Stomach (tissue), 9 donors: ENCODE measurements around the gene USP34. TPM values are rescaled to one million over a fixed set of nuclear protein-coding genes. Genes with fewer than 3 reads are reported as not detected.
"Not testable (repeated sequence)": the region's sequence is repeated elsewhere in the genome, so short reads cannot be mapped to it uniquely, and the experiment has no call there.

Source experiments
- DNase-seq, 2 donors: peaks; one replicate each; pipeline versions ENCODE4 v3.0.0 to v3.0.0-alpha.2; 2013 to 2019
- H3K27ac ChIP-seq, 5 donors: fragments of 200-600 bp in 4 of 5; sonication (generic) in 4 of 5; one replicate each; pipeline ENCODE4 v1.5.1; 2013 to 2019; ENCODE audit warnings: mild to moderate bottlenecking in 1 of 5, moderate library complexity in 1 of 5
- H3K27me3 ChIP-seq, 3 donors: fragments of 200-600 bp; sonication (generic); one replicate each; pipeline ENCODE4 v1.5.1; 2017 to 2019; ENCODE audit warnings: mixed run types in 1 of 3
- H3K36me3 ChIP-seq, 4 donors: fragments of 200-600 bp; sonication (generic); 1 replicate in 3 of 4; 2 replicates in 1 of 4; pipeline ENCODE4 v1.5.1; 2016 to 2019
- H3K4me1 ChIP-seq, 4 donors: fragments of 200-600 bp; sonication (generic); one replicate each; pipeline ENCODE4 v1.5.1; 2016 to 2019
- H3K4me3 ChIP-seq, 4 donors: fragments of 200-600 bp; sonication (generic) in 3 of 4; one replicate each; pipeline ENCODE4 v1.5.1; 2016 to 2019; ENCODE audit warnings: mild to moderate bottlenecking in 1 of 4
- H3K9me3 ChIP-seq, 4 donors: fragments of 200-600 bp; sonication (generic); one replicate each; pipeline ENCODE4 v1.5.1; 2016 to 2019
- EP300 ChIP-seq: sonication (generic); formaldehyde crosslinking; IDR thresholded peaks from one replicate; pipeline ENCODE4 v1.6.1; 2017; ENCODE audit warnings: antibody characterized with exemption
- POLR2A ChIP-seq, 4 donors: fragments of 450-650 bp; IDR thresholded peaks; one replicate each; pipeline ENCODE4 v1.6.1; 2016; ENCODE audit warnings: antibody characterized with exemption in 4 of 4, control low read depth in 2 of 4, mild to moderate bottlenecking in 1 of 4, moderate library complexity in 1 of 4
- POLR2AphosphoS5 ChIP-seq, 3 donors: sonication (generic); formaldehyde crosslinking; IDR thresholded peaks; one replicate each; pipeline ENCODE4 v1.6.1; 2016; ENCODE audit warnings: antibody characterized with exemption in 3 of 3
- WGBS, 5 donors: extraction: QIAGEN DNeasy Blood & Tissue Kit in 3 of 5; methylation state at CpG; one replicate each; pipeline versions ENCODE4 v1.1.5 to v1.1.7; 2013 to 2018; 5-methylcytosine and 5-hydroxymethylcytosine counted together
- intact Hi-C: fragments of 100-400 bp; cut with DNase I; formaldehyde crosslinking; loops from one replicate; pipeline ENCODE4 v1.15.1; 2023; ENCODE audit warnings: low total_unique reads
- polyA plus RNA-seq, 3 donors: library from polyadenylated mRNA; stranded (reverse); fragments of 200-250 nt; gene quantifications; one replicate each; pipeline ENCODE4 v1.2.3, GENCODE V29; 2013
- total RNA-seq, 5 donors: library from RNA; depleted of rRNA; stranded (reverse); fragments of >200 nt; gene quantifications; one replicate each; pipeline versions ENCODE4 v1.1.0 to v1.2.3, GENCODE V29; 2014 to 2016
- TF ChIP-seq, protein P1 (sequence below), 7 experiments: fragments of 450-650 bp in 4 of 7; fragments of 200-600 bp in 3 of 7; sonication (generic) in 3 of 7; IDR thresholded peaks; one replicate each; pipeline ENCODE4 v1.5.1; 2016 to 2019; ENCODE audit warnings: antibody characterized with exemption in 7 of 7, control low read depth in 2 of 7, mild to moderate bottlenecking in 1 of 7
- donor health status: healthy with polysubstance abuse.
- donor health status: Bipolar disorder and iron deficiency.
- donor health status: healthy.

Gene USP34
- total and polyA plus RNA-seq, 8 donors: 21.1 to 300 (median 73.2) TPM

- WGBS, 5 donors: 71 to 84% (median 78%) methylated on average over 3 of the region's 3 CpGs
- intact Hi-C loops: no loop called here
- Histone ChIP-seq H3K4me1 (no peaks in the 10 kb centered on the region), H3K36me3 (peaks cover 0 to 55% (median 37%) of the 10 kb centered on the region in 4 donors), H3K9me3 (no peaks in the 10 kb centered on the region), H3K27me3 (no peaks in the 10 kb centered on the region), H3K27ac (no peak overlapping the region), H3K4me3 (no peak overlapping the region)
- no peak for DNase-seq
- no peak for TF ChIP-seq POLR2AphosphoS5 (IDR thresholded peaks at IDR 0.05)
- TF ChIP-seq, protein P1, sequence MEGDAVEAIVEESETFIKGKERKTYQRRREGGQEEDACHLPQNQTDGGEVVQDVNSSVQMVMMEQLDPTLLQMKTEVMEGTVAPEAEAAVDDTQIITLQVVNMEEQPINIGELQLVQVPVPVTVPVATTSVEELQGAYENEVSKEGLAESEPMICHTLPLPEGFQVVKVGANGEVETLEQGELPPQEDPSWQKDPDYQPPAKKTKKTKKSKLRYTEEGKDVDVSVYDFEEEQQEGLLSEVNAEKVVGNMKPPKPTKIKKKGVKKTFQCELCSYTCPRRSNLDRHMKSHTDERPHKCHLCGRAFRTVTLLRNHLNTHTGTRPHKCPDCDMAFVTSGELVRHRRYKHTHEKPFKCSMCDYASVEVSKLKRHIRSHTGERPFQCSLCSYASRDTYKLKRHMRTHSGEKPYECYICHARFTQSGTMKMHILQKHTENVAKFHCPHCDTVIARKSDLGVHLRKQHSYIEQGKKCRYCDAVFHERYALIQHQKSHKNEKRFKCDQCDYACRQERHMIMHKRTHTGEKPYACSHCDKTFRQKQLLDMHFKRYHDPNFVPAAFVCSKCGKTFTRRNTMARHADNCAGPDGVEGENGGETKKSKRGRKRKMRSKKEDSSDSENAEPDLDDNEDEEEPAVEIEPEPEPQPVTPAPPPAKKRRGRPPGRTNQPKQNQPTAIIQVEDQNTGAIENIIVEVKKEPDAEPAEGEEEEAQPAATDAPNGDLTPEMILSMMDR (IDR thresholded peaks at IDR 0.05): no peak
- no peak for TF ChIP-seq POLR2A (IDR thresholded peaks at IDR 0.05)
- TF ChIP-seq EP300: no peak
These were observed 312.4 kb downstream of the USP34 start for GRCh38 chr2:61158356-61158955.

GRCh38 chr2:61157371-61158003, 313.4 kb downstream of the USP34 start:
- whole genome bisulfite sequencing, 5 donors: 74 to 97% (median 96%) methylated on average over 3 to 5 of the region's 5 CpGs
- DNase-seq: no peak
- TF ChIP-seq, protein P1 (IDR thresholded peaks at IDR 0.05): no peak
- no peak for TF ChIP-seq POLR2AphosphoS5 (IDR thresholded peaks at IDR 0.05)
- no peak for TF ChIP-seq EP300
- TF ChIP-seq POLR2A (IDR thresholded peaks at IDR 0.05): no peak

DNA sequence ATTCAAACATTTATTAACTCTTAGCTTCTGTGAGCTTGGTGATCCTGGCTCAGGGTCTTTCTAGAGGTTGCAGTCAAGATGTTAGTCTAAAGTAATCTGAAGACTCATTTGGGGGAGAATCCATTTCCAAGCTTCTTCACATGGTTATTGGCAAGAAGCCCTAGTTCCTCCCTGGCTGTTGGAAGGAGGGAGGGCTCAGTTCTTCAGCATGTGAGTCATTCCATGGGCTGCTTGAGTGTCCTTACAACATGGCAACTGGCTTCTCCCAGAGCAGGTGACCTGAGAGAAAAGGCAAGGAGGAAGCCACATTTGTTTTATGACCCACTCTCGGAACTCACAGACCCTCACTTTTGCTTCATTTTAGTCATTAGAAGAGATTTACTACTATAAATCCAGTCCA, 319.5 kb downstream of the USP34 start:
- no peak for DNase-seq
- intact Hi-C loops: no loop called here
- TF ChIP-seq, protein P1 (IDR thresholded peaks at IDR 0.05): no peak
- TF ChIP-seq POLR2A (IDR thresholded peaks at IDR 0.05) (no peak), POLR2AphosphoS5 (IDR thresholded peaks at IDR 0.05) (no peak), EP300 (no peak)
- H3K4me3 ChIP-seq: no peak overlapping the region
- no peaks in the 10 kb centered on the region for H3K9me3 ChIP-seq
- peaks cover 0 to under 1% (median 0%) of the 10 kb centered on the region in 4 donors for H3K4me1 ChIP-seq
- 100% methylated on average over 1 of the region's 1 CpG for WGBS, 5 donors
- H3K27me3 ChIP-seq: no peaks in the 10 kb centered on the region
- no peak overlapping the region for H3K27ac ChIP-seq
- H3K36me3 ChIP-seq: peaks cover 7 to 40% (median 34%) of the 10 kb centered on the region in 4 donors

More at GRCh38 chr2:61157371-61158003, 313.4 kb downstream of the USP34 start:
- Histone ChIP-seq H3K4me1 (no peaks in the 10 kb centered on the region), H3K4me3 (no peak overlapping the region), H3K9me3 (no peaks in the 10 kb centered on the region), H3K27me3 (no peaks in the 10 kb centered on the region), H3K27ac (no peak overlapping the region), H3K36me3 (peaks cover 0 to 45% (median 29%) of the 10 kb centered on the region in 4 donors)
- intact Hi-C loops: no loop called here

- WGBS, 5 donors: 85 to 92% (median 89%) methylated on average over 6 of the region's 6 CpGs
- Histone ChIP-seq H3K4me1 (peaks cover 3 to 18% (median 15%) of the 10 kb centered on the region in 4 donors), H3K27ac (no peak overlapping the region), H3K4me3 (no peak overlapping the region), H3K9me3 (no peaks in the 10 kb centered on the region), H3K36me3 (peaks cover 7 to 40% (median 34%) of the 10 kb centered on the region in 4 donors), H3K27me3 (no peaks in the 10 kb centered on the region)
- intact Hi-C loops: no loop called here
- TF ChIP-seq, protein P1 (IDR thresholded peaks at IDR 0.05): no peak
- TF ChIP-seq EP300: no peak
- TF ChIP-seq POLR2AphosphoS5 (IDR thresholded peaks at IDR 0.05): no peak
- no peak for TF ChIP-seq POLR2A (IDR thresholded peaks at IDR 0.05)
- DNase-seq: no peak
These were observed 321.8 kb downstream of the USP34 start for GRCh38 chr2:61149074-61149473.

- WGBS, 5 donors: 95 to 99% (median 96%) methylated on average over 5 of the region's 5 CpGs
- Histone ChIP-seq H3K4me1 (peaks cover 3 to 22% (median 17%) of the 10 kb centered on the region in 4 donors), H3K36me3 (peaks cover 7 to 40% (median 34%) of the 10 kb centered on the region in 4 donors)
- intact Hi-C loops, H3K27me3 ChIP-seq, H3K27ac ChIP-seq, H3K4me3 ChIP-seq, H3K9me3 ChIP-seq, DNase-seq: not testable (repeated sequence)
These were observed 322.8 kb downstream of the USP34 start for GRCh38 chr2:61148091-61148490.
